Measurements from ENCODE around the gene NXNL2.
A peak's percentile ranks its signal among the peaks of the same experiment; 100 is the strongest.

Gene NXNL2

DNA sequence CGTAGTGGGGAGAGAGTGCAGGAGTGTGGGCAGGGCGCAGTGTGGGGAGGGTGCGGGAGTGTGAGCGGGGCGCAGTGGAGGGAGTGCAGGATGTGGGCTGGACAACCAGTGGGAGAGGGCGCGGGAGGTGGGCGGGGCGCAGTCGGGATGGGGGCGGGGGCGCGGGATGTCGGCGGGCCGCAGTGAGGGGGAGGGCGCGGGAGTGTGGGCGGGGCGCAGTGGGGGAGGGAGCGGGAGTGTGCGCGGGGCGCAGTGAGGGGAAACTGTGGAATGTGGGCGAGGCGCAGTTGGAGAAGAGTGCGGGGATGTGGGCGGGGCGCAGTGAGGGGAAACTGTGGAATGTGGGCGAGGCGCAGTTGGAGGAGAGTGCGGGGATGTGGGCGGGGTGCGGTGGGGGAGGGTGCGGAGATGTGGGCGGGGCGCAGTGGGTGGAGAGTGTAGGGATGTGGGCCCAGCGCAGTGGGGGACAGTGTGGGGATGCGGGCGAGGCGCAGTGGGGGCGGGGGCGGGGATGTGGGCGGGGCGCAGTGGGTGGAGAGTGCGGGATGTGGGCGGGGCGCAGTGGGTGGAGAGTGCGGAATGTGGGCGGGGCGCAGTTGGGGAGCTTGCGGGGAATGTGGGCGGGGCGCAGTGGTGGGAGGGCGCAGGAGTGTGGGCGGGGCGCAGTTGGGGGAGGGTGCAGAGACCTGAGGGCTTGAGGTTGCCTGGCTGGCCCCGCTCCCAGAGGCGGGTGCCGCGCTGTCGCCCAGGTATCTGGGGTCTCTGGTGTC, at the start of gene NXNL2:
Gene NXNL2 (plus strand): TSS at position 723 of the 770 bp plus-strand sequence. CDS start 257 bp downstream, outside the sequence.
- peak; percentile 43 for DNase-seq

DNA sequence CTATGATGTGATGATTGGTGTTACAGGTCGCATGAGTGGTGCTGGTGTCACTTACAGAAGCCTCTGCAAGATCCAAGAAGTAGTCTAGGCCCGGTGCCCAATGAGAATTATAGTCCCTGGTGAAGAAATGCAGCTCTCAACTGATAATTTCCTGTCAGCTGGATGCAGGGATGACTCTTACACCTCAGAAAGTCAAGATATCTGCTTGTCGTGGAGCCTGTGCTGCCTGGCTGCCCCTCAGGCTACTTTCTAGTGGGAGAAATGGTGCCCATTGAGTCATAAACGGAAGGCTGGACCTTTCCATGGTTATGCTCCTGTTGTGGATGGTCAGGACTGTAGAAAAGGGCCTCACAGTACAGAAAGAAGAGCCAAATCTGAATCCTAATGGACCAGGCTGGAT, 46.8 kb upstream of the NXNL2 start:
- no peak for DNase-seq

DNA sequence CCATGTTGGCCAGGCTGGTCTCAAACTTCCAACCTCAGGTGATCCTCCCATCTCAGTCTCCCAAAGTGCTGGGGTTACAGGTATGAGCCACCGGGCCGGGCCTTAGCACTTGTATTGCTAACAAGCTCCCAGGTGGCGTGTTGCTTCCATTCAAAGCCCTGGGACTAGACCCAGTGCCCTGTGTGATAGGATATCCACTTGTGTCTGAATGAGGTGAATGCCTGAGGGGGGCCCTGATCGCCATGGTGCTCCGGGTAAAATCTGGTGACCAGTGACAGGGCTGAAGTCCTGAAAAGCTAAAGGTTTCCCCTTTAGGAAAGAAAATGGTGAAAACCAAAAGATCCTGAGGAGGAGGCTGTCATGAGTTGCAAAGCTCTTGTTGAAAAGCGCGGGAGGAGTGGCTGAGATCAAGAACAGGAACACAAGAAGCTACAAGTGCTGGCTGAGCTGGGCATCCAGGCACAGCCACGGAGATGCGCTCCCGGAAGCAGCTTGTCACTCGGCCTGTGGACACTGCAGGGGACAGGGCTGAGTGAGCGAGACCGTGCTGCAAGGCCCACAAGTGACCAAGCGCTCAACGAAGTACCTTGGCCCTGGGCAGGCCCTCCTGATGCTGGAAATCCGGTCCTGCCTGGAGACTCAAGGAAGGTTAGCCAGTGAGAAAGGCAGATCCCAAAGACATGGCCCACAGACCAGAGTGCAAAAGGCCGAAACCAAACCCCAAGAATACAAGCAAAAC, 39.8 kb upstream of the NXNL2 start:
- no peak for DNase-seq

DNA sequence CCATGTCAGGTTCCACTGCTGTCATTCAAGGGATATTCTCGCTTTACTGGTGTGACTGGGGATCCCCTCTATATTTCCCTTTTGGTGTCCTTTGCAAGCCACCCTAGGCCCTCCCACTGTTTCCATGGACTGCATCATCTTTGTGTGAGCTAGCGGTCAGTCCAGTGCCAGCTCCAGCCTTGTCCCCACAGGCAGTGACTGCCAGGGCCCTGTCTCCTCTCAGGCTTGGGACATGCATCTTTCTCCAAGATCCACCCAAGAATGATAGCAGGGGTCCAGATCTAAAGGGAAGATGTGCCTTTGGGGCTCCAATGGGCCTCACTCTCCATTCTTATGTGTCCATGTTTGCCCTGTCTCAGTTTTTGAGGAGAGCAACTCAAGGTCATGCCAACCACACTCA, 37.8 kb upstream of the NXNL2 start:
- no peak for DNase-seq

DNA sequence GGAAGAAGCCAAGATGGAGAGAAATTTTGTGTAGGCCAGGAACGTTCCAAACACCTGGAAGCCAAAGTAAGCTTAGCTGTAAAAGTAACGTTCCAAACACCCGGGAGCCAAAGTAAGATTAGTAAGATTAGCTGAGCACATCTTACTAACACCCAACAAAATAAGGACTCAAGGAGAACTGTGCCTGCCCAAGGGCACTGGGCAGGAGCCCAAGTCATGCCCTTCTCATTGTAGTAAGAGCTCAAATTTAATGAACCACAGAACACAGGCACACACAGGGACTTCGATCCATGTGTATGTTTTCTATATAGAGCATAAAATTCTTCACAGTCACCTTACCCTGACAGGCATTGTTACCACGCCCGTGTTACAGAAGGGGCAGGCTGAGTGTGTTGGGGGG, 36.1 kb upstream of the NXNL2 start:
- DNase-seq = no peak

DNA sequence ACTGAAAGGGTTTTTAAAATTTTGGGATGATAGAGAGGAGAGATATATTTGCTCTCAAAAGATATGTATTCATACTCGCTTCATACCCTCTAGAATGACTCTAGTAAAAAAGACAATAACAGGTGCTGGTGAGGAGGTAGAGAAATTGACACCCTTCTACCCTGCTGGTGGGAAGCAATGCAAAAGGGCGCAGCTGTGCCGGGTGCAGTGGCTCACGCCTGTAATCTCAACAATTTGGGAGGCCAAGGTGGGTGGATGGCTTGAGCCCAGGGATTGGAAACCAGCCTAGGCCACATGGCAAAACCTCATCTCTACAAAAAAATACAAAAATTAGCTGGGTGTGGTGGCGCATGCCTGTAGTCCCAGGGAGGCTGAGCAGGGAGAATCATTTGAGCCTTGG, 33.9 kb upstream of the NXNL2 start:
- no peak for DNase-seq

DNA sequence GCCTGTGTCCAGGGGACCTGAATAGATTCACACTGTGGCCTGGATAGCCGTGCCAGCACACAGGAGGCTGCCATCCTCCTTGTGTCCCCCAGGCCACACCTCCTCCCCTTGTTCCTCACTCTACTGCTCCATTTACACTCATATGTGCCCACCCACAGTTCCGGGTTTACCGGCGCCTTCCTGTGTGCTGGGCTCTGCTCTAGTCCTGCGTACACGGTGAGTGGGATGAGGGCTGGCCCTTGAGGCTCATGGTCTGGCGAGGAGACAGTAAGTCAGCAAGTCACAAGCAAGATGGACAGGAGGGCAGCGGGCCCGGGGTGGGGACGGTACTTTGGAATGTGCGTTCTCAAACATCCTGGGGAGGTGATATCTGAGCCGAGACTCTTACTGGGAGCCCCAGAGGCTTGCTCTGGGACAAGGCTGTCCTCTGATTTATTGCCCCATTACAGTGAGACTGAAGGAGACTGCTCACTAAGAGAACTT, 32.4 kb upstream of the NXNL2 start:
- no peak for DNase-seq

DNA sequence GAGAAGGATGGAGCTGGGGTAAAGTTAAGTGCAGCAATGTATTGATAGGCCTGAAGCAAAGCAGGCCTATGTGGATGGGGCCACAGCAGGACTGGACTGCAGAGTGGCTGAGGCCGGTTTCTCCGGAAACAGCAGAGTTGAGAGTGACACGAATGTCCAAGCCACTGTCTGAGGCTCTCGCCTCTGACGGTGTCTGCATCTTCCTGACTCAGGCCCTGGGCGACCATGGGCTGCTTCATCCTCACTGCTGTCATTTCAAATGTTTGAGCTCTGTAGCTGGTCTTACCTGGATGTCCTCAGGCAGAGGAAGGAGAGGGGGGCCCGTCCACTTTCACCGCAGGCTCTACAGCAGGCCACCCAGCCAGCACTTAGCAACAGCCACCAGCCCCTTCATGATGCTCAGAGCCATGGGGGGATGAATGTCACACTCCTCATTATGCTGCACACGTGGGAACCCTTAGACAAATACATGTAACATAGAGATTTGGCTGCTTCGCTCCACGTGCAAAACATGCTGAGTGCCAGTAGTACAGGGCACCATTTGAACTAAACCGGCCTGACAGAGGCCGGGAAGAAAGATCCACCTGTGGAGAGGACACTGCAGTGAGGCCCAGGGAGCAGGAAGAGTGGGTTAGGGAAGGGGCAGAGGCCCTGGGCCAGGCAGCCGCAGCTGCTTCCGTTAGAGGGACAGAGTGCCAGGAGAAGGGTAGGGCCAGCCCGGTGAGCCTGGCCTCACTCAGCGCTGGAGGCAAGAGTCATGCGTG, 31.7 kb upstream of the NXNL2 start:
- no peak for DNase-seq

DNA sequence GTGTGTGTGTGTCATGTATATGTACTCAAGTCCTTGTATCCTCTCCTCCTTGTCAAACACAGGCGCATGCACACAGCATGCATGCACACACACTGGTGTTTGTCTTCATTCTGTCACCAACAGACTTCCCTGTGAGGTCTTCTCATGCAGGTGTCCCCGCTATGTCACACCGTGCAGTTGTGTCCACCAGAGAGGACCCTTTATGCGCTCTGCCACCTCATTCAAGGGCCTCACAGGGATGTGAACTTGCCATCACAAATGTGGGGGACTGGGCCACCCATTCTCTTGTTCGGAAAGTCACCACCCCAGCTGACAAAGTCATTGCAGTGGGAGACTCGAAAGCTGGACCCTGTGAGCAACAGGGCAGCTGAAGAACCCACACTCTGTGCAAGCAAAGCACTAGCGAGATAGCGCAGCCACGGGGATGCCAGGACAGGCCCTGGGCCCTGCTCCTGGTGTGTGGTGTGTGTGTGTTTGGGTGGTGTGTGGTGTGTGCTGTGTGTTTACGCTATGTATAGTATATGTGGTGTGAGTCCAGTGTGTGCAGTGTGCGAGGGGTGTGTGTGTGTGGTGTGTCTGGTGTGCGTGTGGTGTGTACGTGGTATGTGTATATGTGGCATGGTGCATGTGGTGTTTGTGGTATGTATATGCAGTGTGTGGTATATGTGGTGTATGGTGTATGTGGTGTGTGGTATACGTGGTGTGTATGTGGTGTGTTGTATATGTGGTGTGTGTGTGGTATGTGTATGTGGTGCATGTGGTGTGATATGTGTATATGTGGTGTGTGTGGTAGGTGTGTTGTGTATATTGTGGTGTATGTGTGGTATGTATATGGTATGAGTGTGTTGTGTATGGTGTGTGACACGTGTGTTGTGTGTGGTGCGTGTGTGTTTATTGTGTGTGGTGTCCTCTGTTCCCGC, 30.9 kb upstream of the NXNL2 start:
- no peak for DNase-seq

DNA sequence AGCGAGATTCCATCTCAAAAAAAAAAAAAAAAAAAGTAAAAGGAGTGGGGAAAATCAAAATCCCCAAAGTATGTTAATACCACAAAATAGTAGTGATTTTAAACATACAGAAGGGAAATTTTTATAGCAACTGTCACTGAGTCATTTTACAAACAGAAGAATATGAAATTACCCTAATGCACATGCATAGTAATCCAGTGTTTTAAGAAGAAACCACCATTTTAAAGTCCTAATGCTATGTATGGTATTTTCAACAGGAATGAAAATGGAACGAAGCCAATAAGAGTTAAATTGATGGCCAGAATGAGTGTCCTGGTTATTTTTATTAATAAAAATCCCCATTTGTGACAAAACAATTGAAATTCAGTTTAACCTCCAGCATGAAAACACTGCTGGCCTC, 26.7 kb upstream of the NXNL2 start:
- no peak for DNase-seq

DNA sequence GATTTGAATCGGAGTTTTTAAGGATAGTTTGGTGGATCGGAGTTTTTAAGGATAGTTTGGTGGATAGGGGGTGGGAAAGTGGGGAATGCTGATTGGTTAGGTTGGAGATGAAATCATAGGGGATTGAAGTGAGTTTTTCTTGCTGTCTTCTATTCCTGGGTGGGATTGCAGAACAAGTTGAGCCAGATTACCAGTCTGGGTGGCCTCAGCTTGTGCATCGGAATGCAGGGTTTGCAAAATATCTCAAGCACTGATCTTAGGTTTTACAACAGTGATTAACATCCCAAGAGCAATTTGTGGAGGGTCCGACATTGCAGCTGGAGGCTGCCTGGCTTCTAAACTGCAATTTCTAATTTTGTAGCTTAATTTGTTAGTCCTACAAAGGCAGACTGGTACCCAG, 23.1 kb upstream of the NXNL2 start:
- DNase-seq = no peak

DNA sequence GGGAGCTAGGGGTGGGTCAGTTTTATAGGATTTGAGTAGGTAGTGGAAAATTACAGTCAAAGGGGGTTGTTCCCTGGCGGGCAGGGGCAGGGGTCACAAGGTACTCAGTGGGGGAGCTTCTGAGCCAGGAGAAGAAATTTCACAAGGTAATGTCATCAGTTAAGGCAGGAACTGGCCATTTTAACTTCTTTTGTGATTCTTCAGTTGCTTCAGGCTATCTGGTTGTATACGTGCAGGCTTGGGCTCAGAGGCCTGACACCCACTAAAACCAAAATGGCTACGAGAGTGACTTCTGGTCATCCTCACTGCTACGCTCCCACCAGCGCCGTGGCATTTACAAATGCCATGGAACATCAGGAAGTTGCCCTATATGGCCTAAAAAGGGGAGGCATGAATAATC, 20.7 kb upstream of the NXNL2 start:
- DNase-seq = no peak

DNA sequence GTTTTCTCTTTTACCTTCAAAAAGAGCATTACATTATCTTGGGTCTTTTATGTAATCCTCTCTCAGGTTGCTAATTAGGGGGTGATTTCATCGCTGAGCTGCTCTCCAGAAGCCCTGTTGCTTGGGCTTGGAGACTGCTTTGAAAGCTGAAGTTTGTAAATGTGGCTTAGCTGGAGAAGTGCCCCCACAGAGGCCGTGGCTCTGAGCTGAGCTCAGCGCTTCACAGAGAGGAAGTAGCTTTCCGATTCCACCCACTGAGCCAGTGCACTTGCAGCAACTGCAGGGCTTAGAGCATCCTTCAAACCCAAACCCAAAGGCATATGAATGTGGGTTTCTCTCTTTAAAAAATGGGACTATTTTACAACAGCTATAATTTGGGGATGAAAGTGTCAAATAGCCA, 13.7 kb upstream of the NXNL2 start:
- no peak for DNase-seq

DNA sequence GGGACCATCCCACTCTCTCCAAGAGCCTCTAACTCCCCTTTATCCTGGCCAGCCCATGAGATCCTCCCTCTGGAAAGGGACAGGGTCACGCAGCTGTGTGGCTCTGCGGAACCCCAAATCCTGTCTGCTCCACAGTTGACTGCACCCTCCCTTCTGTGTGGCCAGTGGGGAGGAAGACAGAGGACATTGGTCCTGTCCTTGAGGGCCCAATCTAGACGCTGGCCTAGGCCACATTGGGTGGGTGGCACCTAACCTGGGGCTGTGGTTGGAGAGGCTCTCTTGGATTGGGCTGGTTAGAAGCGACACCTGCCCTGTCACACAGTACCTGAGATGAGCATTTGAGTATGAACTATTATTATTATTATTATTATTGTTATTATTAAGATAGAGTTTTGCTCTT, 12.6 kb upstream of the NXNL2 start:
- no peak for DNase-seq

DNA sequence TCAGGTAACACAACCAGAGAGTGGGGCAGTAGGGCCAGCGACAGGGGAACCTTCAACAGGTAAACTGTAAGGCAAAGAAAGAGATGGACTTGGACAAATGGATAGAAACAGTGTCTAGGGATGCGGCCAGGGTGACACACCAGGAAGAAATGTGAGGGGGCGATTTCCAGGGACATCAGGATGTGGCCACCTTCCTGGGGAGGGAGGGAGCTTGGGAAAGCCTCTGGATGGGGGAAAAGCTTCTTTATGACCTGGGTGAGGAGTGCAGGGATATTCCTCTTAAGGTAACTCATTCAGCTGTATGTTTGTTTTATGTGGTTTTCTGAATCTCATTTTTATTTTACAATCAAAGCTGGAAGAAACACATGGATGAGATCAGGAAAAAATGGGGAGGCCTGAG, 11.9 kb upstream of the NXNL2 start:
- DNase-seq = no peak

DNA sequence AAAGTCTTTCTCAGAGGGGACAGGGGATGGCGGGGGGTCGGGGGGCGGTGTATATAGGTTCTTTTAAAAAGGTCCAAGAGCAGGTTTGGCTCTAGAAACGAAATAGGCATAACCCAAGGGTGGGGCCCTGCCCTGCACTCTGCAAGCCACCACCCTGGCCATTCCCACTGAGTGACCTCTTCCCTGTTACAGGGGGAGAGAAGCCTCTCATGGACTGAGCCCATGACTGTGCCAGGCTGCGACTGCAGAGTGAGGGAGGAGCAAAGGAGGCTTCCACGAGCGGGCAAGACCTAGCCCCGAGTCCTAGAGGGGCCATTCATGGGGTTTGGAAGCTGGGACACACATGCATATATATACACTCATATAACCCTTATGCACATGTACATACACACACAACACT, 10.1 kb upstream of the NXNL2 start:
- no peak for DNase-seq

DNA sequence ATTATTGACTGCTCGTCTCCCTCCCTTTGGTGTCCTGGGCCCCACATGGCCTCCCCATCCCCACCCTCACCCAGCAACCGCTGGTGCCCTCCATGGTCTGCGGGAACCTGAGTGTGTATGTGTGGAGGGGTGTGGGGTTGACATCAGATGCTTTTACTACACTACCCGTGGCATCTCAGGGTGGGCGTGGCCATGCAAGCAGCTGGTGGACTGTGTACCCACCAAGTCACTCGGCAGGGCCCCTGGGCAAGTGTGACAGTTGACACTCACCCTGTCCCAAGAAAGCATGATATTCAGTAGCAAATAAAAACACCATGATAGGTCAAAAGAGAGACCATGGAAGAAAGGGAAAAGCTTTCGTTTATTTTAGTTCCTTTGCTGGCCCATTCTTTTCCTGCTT, 7.4 kb upstream of the NXNL2 start:
- DNase-seq = no peak

DNA sequence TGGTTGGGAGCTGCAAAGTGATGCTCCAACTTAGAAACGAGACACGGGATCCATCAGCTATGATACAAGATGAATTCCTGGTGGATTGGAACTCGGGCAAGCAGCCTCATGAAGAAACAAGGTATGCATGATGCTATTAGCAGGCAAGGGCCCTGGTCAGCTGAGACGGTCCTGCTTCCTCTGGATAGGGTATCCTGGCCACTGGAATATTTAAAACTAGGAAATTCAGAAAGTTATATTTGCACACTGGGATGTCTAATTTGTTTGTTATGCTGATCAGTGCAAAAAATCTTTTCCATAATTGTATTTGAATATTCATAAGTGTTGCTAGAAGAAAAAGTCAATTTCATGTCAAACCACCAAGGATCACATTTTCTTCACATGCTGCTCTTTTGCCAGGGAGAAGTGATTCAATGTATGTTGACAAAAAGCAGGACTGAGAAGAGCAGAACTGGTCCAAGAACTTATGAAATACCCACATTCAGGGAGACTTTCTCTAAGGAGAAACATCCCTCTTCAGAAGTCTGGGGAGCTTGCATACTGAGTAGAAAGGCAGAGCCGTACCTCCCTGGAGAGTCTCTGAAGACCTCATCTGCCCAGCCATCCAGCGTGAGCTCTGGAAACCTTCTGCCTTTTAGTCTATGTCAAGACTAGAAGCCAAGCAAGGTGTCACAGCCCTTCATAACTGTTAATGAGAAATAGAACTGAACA, 6.7 kb upstream of the NXNL2 start:
- DNase-seq = no peak

DNA sequence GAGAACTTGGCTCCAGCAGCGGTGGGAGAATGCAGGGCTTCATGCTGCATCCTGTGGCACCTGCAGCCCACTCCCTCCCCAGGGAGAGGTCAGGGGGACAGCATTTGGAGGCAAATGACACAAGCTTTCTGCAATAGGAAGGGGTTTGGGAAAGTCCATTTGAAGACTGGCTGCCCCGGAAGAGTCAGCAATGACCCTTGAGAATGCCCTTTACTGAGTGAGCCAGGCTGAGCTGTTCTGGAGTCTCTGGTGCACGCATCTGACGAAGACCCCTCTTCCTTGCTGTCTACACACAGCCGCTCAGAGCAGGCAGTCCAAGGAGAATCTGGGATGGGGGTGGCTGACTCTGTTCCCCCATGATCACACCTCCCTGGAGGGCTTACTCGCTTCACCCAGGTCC, 5.5 kb upstream of the NXNL2 start:
- no peak for DNase-seq

DNA sequence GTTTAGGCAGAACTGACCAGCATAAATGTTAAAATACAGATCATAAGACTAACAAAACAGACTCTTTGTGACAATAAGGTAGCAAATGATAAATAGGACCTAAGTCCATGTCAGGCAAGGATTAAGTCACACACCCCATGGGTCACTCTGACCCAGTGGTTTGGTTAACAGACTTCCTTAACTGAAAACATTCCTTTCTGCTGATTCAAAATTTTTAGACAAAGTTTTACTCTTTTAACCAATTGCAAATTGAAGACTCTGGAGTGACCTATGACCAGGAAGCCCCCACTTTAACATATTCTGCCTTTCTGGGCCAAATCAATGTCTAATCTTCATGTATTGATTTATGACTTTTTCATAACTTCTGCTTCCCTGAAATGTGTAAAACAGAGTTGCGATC, 4.9 kb upstream of the NXNL2 start:
- no peak for DNase-seq

DNA sequence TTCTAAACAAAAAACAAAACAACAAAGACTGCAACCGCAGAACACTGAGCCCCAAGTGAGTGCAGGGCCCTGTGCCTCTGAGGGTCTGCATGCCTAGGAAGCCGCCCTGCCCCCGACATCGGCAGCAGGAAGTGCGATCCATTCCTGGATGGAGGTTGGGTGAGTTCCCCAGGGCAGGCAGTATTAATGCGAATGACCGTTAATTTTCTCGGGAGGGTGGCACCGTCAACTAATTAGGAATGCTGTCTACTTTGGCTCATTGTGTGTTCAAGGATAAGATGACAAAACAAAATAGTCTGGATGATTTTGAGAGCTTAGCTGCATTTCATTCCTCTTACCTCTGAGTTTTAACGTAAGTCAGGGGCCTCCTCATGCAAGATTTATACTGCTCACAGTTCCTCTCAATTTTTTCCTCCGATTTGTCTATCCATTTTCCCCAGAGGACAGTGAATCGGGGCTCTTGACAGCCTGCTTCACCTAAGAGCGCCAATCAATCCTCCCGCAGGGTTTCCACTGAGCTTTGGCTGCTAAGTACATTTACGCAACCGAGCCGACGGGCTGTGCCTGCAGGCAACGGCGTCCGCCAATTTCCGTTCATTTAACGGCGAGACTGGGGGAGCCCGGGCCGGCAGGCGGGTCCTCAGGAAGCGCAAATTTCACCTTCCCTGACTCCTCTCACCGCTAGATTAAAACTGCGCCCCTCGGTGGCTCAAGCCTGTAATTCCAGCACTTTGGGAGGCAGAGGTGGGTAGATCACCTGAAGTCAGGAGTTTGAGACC, 2.9 kb upstream of the NXNL2 start:
- DNase-seq = no peak
